CD4-positive, CD25-positive, alpha-beta regulatory T cell (primary cell): ENCODE measurements around the gene NRBF2. TPM values are rescaled to one million over a fixed set of nuclear protein-coding genes. Genes with fewer than 3 reads are reported as not detected.
"Not testable (repeated sequence)": the region's sequence is repeated elsewhere in the genome, so short reads cannot be mapped to it uniquely, and the experiment has no call there.

Experiments used
- ATAC-seq, 2 donors: fragments of 150-1000 bp; cut with Tn5 transposase; one replicate each; pipeline ENCODE4 v1.10.0; 2021; ENCODE audit warnings: low read depth in 2 of 2, moderate number of reproducible peaks in 2 of 2, moderate library complexity in 1 of 2
- DNase-seq, 3 donors: peaks; one replicate each; pipeline versions ENCODE4 v3.0.0 to v3.0.0-alpha.2; 2012 to 2022; ENCODE audit warnings: mixed read lengths in 1 of 3
- H3K27ac ChIP-seq: one replicate; pipeline ENCODE4 v1.7.0; 2013; ENCODE audit warnings: mild to moderate bottlenecking, low read length; ENCODE audit not compliant: insufficient read depth, poor library complexity, severe bottlenecking
- H3K27me3 ChIP-seq: one replicate; pipeline ENCODE4 v1.7.0; 2013; ENCODE audit warnings: low read length; ENCODE audit not compliant: control insufficient read depth, insufficient read depth
- H3K36me3 ChIP-seq: one replicate; pipeline ENCODE4 v1.7.0; 2013; ENCODE audit warnings: mild to moderate bottlenecking, low read length, moderate library complexity; ENCODE audit not compliant: control insufficient read depth, insufficient read depth
- H3K4me1 ChIP-seq: 2 replicates; pipeline ENCODE4 v1.7.0; 2013; ENCODE audit warnings: mild to moderate bottlenecking, low read length; ENCODE audit not compliant: insufficient read depth, control insufficient read depth, poor library complexity, severe bottlenecking
- H3K4me3 ChIP-seq: one replicate; pipeline ENCODE4 v1.7.0; 2013; ENCODE audit warnings: low read depth, mild to moderate bottlenecking, low read length, moderate library complexity
- H3K9me3 ChIP-seq, 2 experiments: 1 replicate in 1 of 2; 2 replicates in 1 of 2; pipeline ENCODE4 v1.7.0; 2013; ENCODE audit warnings: low read length in 2 of 2, mild to moderate bottlenecking in 1 of 2, moderate library complexity in 1 of 2; ENCODE audit not compliant: control insufficient read depth in 2 of 2
- H3K27ac Mint-ChIP-seq, 3 donors: one replicate each; pipeline ENCODE4 v1.8.0; 2020 to 2022; ENCODE audit warnings: mild to moderate bottlenecking in 3 of 3, mixed read lengths in 3 of 3, moderate library complexity in 2 of 3
- H3K27me3 Mint-ChIP-seq: one replicate; pipeline ENCODE4 v1.8.0; 2022; ENCODE audit warnings: mild to moderate bottlenecking, mixed read lengths
- H3K36me3 Mint-ChIP-seq: one replicate; pipeline ENCODE4 v1.8.0; 2020; ENCODE audit warnings: mixed read lengths
- H3K4me1 Mint-ChIP-seq, 4 donors: one replicate each; pipeline ENCODE4 v1.8.0; 2020 to 2022; ENCODE audit warnings: mixed read lengths in 4 of 4, mild to moderate bottlenecking in 1 of 4
- H3K4me3 Mint-ChIP-seq, 4 donors: one replicate each; pipeline ENCODE4 v1.8.0; 2020 to 2022; ENCODE audit warnings: mild to moderate bottlenecking in 4 of 4, mixed read lengths in 4 of 4, moderate library complexity in 3 of 4
- H3K9me3 Mint-ChIP-seq, 7 donors: one replicate each; pipeline ENCODE4 v1.8.0; 2020 to 2022; ENCODE audit warnings: mixed read lengths in 7 of 7, mild to moderate bottlenecking in 3 of 7, moderate library complexity in 2 of 7
- polyA plus RNA-seq, 4 donors: library from polyadenylated mRNA; unstranded; fragments of 300-500 nt; fragmentation: Illumina TruSeq; gene quantifications; one replicate each; pipeline ENCODE4 v1.2.3, GENCODE V29; 2021
- total RNA-seq: library from RNA; stranded (reverse); gene quantifications from one replicate; pipeline ENCODE4 v1.2.3, GENCODE V29; 2022

NRBF2 gene
- total and polyA plus RNA-seq, 5 donors from 2014 or later: 24.4 to 38.8 (median 28.2) TPM

GRCh38 chr10:63099734-63100133, 33.4 kb upstream of the NRBF2 start:
- Mint-ChIP-seq H3K36me3 (no peaks in the 10 kb centered on the region), H3K4me1 (peaks cover 0 to 9% (median 0%) of the 10 kb centered on the region in 4 donors), H3K27me3 (peaks cover 22% of the 10 kb centered on the region), H3K27ac (no peak overlapping the region), H3K9me3 (peaks cover 0 to 3% (median 0%) of the 10 kb centered on the region in 7 donors), H3K4me3 (no peak overlapping the region)
- no peaks in the 10 kb centered on the region for H3K4me1 ChIP-seq
- H3K9me3 ChIP-seq: no peaks in the 10 kb centered on the region
- no peak for ATAC-seq
- no peaks in the 10 kb centered on the region for H3K27me3 ChIP-seq
- DNase-seq: no peak
- H3K4me3 ChIP-seq: no peak overlapping the region
- no peaks in the 10 kb centered on the region for H3K36me3 ChIP-seq
- no peak overlapping the region for H3K27ac ChIP-seq

GRCh38 chr10:63101091-63101490, 32.0 kb upstream of the NRBF2 start:
- not testable (repeated sequence) for H3K27ac Mint-ChIP-seq, ATAC-seq, H3K9me3 ChIP-seq

GRCh38 chr10:63102279-63102883, 30.7 kb upstream of the NRBF2 start:
- not testable (repeated sequence) for H3K4me1 ChIP-seq
- H3K27me3 Mint-ChIP-seq: peaks cover 14% of the 10 kb centered on the region

More at GRCh38 chr10:63101091-63101490, 32.0 kb upstream of the NRBF2 start:
- not testable (repeated sequence) for H3K27me3 ChIP-seq, DNase-seq, H3K36me3 ChIP-seq, H3K4me1 Mint-ChIP-seq, H3K4me3 Mint-ChIP-seq, H3K9me3 Mint-ChIP-seq, H3K27ac ChIP-seq, H3K4me3 ChIP-seq, H3K4me1 ChIP-seq, H3K36me3 Mint-ChIP-seq
- peaks cover 14% of the 10 kb centered on the region for H3K27me3 Mint-ChIP-seq

GRCh38 chr10:63103178-63103577, 29.9 kb upstream of the NRBF2 start:
- not testable (repeated sequence) for H3K36me3 Mint-ChIP-seq, ATAC-seq, H3K27ac Mint-ChIP-seq, H3K9me3 Mint-ChIP-seq, H3K4me1 ChIP-seq, H3K27ac ChIP-seq, H3K27me3 Mint-ChIP-seq, H3K4me1 Mint-ChIP-seq, DNase-seq, H3K4me3 Mint-ChIP-seq, H3K4me3 ChIP-seq, H3K27me3 ChIP-seq, H3K36me3 ChIP-seq, H3K9me3 ChIP-seq

More at GRCh38 chr10:63102279-63102883, 30.7 kb upstream of the NRBF2 start:
- H3K27ac Mint-ChIP-seq, H3K36me3 Mint-ChIP-seq, ATAC-seq, H3K27me3 ChIP-seq, H3K9me3 ChIP-seq, H3K4me1 Mint-ChIP-seq, H3K36me3 ChIP-seq, H3K4me3 Mint-ChIP-seq, H3K4me3 ChIP-seq, H3K9me3 Mint-ChIP-seq, DNase-seq, H3K27ac ChIP-seq: not testable (repeated sequence)

GRCh38 chr10:63103971-63104409, 29.1 kb upstream of the NRBF2 start:
- Mint-ChIP-seq H3K36me3 (no peaks in the 10 kb centered on the region), H3K9me3 (peaks cover 0 to 4% (median 0%) of the 10 kb centered on the region in 7 donors), H3K4me1 (peaks cover 0 to 9% (median 0%) of the 10 kb centered on the region in 4 donors), H3K4me3 (no peak overlapping the region), H3K27ac (no peak overlapping the region), H3K27me3 (peaks cover 7% of the 10 kb centered on the region)
- Histone ChIP-seq H3K36me3 (no peaks in the 10 kb centered on the region), H3K9me3 (no peaks in the 10 kb centered on the region), H3K4me1 (no peaks in the 10 kb centered on the region), H3K4me3 (no peak overlapping the region), H3K27ac (no peak overlapping the region), H3K27me3 (no peaks in the 10 kb centered on the region)
- DNase-seq (peak in 1 of 3 donors; percentile 33), ATAC-seq (no peak)

GRCh38 chr10:63105225-63106110, 27.7 kb upstream of the NRBF2 start:
- H3K4me3 ChIP-seq: no peak overlapping the region
- no peak overlapping the region for H3K27ac Mint-ChIP-seq
- no peak overlapping the region for H3K27ac ChIP-seq
- no peak overlapping the region for H3K4me3 Mint-ChIP-seq
- DNase-seq (no peak), ATAC-seq (no peak)
- H3K9me3 Mint-ChIP-seq: peaks cover 0 to 4% (median 0%) of the 10 kb centered on the region in 7 donors
- H3K36me3 Mint-ChIP-seq: no peaks in the 10 kb centered on the region
- no peaks in the 10 kb centered on the region for H3K36me3 ChIP-seq
- no peaks in the 10 kb centered on the region for H3K27me3 ChIP-seq
- H3K4me1 ChIP-seq: no peaks in the 10 kb centered on the region
- no peaks in the 10 kb centered on the region for H3K9me3 ChIP-seq
- H3K27me3 Mint-ChIP-seq: peaks cover 6% of the 10 kb centered on the region
- H3K4me1 Mint-ChIP-seq: peaks cover 0 to 9% (median 0%) of the 10 kb centered on the region in 4 donors

- no peak overlapping the region for H3K27ac ChIP-seq
- H3K9me3 ChIP-seq: no peaks in the 10 kb centered on the region
- H3K27ac Mint-ChIP-seq: no peak overlapping the region
- H3K36me3 Mint-ChIP-seq: no peaks in the 10 kb centered on the region
- no peaks in the 10 kb centered on the region for H3K4me1 ChIP-seq
- H3K4me1 Mint-ChIP-seq: peaks cover 0 to 9% (median 0%) of the 10 kb centered on the region in 4 donors
- H3K27me3 Mint-ChIP-seq: peaks cover 8% of the 10 kb centered on the region
- no peak overlapping the region for H3K4me3 ChIP-seq
- H3K4me3 Mint-ChIP-seq: peak overlapping the region in 1 of 4 donors; percentile 0
- no peak for DNase-seq
- no peaks in the 10 kb centered on the region for H3K27me3 ChIP-seq
- H3K36me3 ChIP-seq: no peaks in the 10 kb centered on the region
- peaks cover 0 to 4% (median 0%) of the 10 kb centered on the region in 7 donors for H3K9me3 Mint-ChIP-seq
- ATAC-seq: no peak
Measured at GRCh38 chr10:63106111-63106755, 26.9 kb upstream of the NRBF2 start.
